HG03432 (cell line): ENCODE measurements around the gene DMXL1.

Source experiments
- ATAC-seq: cut with Tn5 transposase; IDR thresholded peaks from one replicate; pipeline ENCODE4 v1.9.1; 2021; ENCODE audit warnings: mild to moderate bottlenecking, moderate library complexity; ENCODE audit not compliant: unreplicated experiment

The DMXL1 gene

GRCh38 chr5:119286511-119287488, 215.9 kb downstream of the DMXL1 start:
- no peak for ATAC-seq

- peak; percentile 49 for ATAC-seq
Observed at GRCh38 chr5:119287547-119288111, 216.7 kb downstream of the DMXL1 start.

GRCh38 chr5:119288379-119289033, 217.6 kb downstream of the DMXL1 start:
- no peak for ATAC-seq

- no peak for ATAC-seq
Observed at GRCh38 chr5:119289438-119290044, 218.7 kb downstream of the DMXL1 start.

- ATAC-seq = peak; percentile 86
Observed at GRCh38 chr5:119290161-119290569, 219.3 kb downstream of the DMXL1 start.

GRCh38 chr5:119290607-119291006, 219.7 kb downstream of the DMXL1 start:
- no peak for ATAC-seq

- ATAC-seq = no peak
Observed at GRCh38 chr5:119291056-119291455, 220.2 kb downstream of the DMXL1 start.

- no peak for ATAC-seq
Observed at GRCh38 chr5:119291877-119292276, 221.0 kb downstream of the DMXL1 start.

- no peak for ATAC-seq
Observed at GRCh38 chr5:119292701-119293515, 222.0 kb downstream of the DMXL1 start.

GRCh38 chr5:119293516-119293829, 222.6 kb downstream of the DMXL1 start:
- no peak for ATAC-seq
